Astrocyte (in vitro differentiated cells and primary cell): Measurements from ENCODE around the gene CDV3. TPM values are rescaled to one million over a fixed set of nuclear protein-coding genes. Genes with fewer than 3 reads are reported as not detected.

Experiments used
- DNase-seq: peaks from one replicate; pipeline ENCODE4 v3.0.0-alpha.2; 2010; ENCODE audit warnings: low read depth
- FAIRE-seq: peaks from 2 replicates; lab custom pipeline; 2011; peaks lifted over from hg19 to GRCh38; lab: Jason Lieb, UNC
- H2AFZ ChIP-seq: 2 replicates; pipeline ENCODE4 v1.6.0; 2012; ENCODE audit warnings: low read depth, low read length, inconsistent platforms
- H3K27ac ChIP-seq: 2 replicates; pipeline ENCODE4 v1.5.1; 2011; ENCODE audit warnings: low read depth, low read length, inconsistent platforms
- H3K27me3 ChIP-seq: 2 replicates; pipeline ENCODE4 v1.6.0; 2011; ENCODE audit warnings: low read length, inconsistent platforms; ENCODE audit not compliant: insufficient read depth
- H3K36me3 ChIP-seq: 2 replicates; pipeline ENCODE4 v1.5.1; 2011; ENCODE audit warnings: low read length, inconsistent platforms; ENCODE audit not compliant: insufficient read depth
- H3K4me1 ChIP-seq: 2 replicates; pipeline ENCODE4 v1.5.1; 2011; ENCODE audit warnings: low read length, inconsistent platforms; ENCODE audit not compliant: insufficient read depth
- H3K4me2 ChIP-seq: 2 replicates; pipeline ENCODE4 v1.6.0; 2012; ENCODE audit warnings: low read length, inconsistent platforms
- H3K4me3 ChIP-seq: 2 replicates; pipeline ENCODE4 v1.5.1; 2011; ENCODE audit warnings: low read depth, mild to moderate bottlenecking, low read length, inconsistent platforms; ENCODE audit not compliant: insufficient read depth
- H3K79me2 ChIP-seq: 2 replicates; pipeline ENCODE4 v1.6.0; 2012; ENCODE audit warnings: mild to moderate bottlenecking, low read length, inconsistent platforms; ENCODE audit not compliant: insufficient read depth
- H3K9ac ChIP-seq: 2 replicates; pipeline ENCODE4 v1.6.0; 2012; ENCODE audit warnings: mild to moderate bottlenecking, low read length, inconsistent platforms
- H3K9me3 ChIP-seq: 2 replicates; pipeline ENCODE4 v1.5.1; 2012; ENCODE audit warnings: low read depth, mild to moderate bottlenecking, low read length, inconsistent platforms; ENCODE audit not compliant: insufficient read depth
- H4K20me1 ChIP-seq: 2 replicates; pipeline ENCODE4 v1.6.0; 2012; ENCODE audit warnings: low read length, inconsistent platforms; ENCODE audit not compliant: insufficient read depth
- H3K27ac Mint-ChIP-seq: one replicate; pipeline ENCODE4 v1.8.0; 2021; ENCODE audit warnings: mild to moderate bottlenecking, mixed read lengths; ENCODE audit not compliant: unreplicated experiment
- H3K27me3 Mint-ChIP-seq: one replicate; pipeline ENCODE4 v1.8.0; 2021; ENCODE audit warnings: low read depth, mixed read lengths; ENCODE audit not compliant: unreplicated experiment
- H3K36me3 Mint-ChIP-seq: one replicate; pipeline ENCODE4 v1.8.0; 2021; ENCODE audit warnings: low read depth, mixed read lengths; ENCODE audit not compliant: unreplicated experiment
- H3K4me1 Mint-ChIP-seq: one replicate; pipeline ENCODE4 v1.8.0; 2021; ENCODE audit warnings: low read depth, mixed read lengths; ENCODE audit not compliant: unreplicated experiment
- H3K4me3 Mint-ChIP-seq: one replicate; pipeline ENCODE4 v1.8.0; 2021; ENCODE audit warnings: mild to moderate bottlenecking, moderate library complexity, mixed read lengths; ENCODE audit not compliant: unreplicated experiment
- H3K9me3 Mint-ChIP-seq: one replicate; pipeline ENCODE4 v1.8.0; 2021; ENCODE audit warnings: mild to moderate bottlenecking, mixed read lengths; ENCODE audit not compliant: unreplicated experiment
- CTCF ChIP-seq: IDR thresholded peaks from 2 replicates; pipeline ENCODE4 v1.5.1; 2011; ENCODE audit warnings: low read depth, mild to moderate bottlenecking, inconsistent platforms, low read length, moderate library complexity; ENCODE audit not compliant: insufficient read depth
- EZH2 ChIP-seq: IDR thresholded peaks from 2 replicates; pipeline ENCODE4 v1.6.1; 2012; ENCODE audit warnings: mild to moderate bottlenecking, low read length, inconsistent platforms; ENCODE audit not compliant: insufficient read depth
- total RNA-seq: library from RNA; stranded (reverse); gene quantifications from 2 replicates; pipeline ENCODE4 v1.2.1, GENCODE V29; 2021

The CDV3 gene
- total RNA-seq, 1 donor from 2014 or later = 323 TPM

- H3K79me2 ChIP-seq = peaks cover 50% of the 10 kb centered on the region
- peak overlapping the region; percentile 88 for H3K4me2 ChIP-seq
- H3K9me3 ChIP-seq = no peaks in the 10 kb centered on the region
- peaks cover 50% of the 10 kb centered on the region for H4K20me1 ChIP-seq
- FAIRE-seq (no peak), DNase-seq (peak; percentile 72)
- H3K9ac ChIP-seq = peak overlapping the region; percentile 91
- H3K27me3 Mint-ChIP-seq = no peaks in the 10 kb centered on the region
- TF ChIP-seq EZH2 (no peak), CTCF (no peak)
- H3K4me1 ChIP-seq = peaks cover 49% of the 10 kb centered on the region
- H3K4me3 ChIP-seq = peak overlapping the region; percentile 93
- H3K27me3 ChIP-seq = no peaks in the 10 kb centered on the region
- peaks cover 29% of the 10 kb centered on the region for H3K36me3 ChIP-seq
- peak overlapping the region; percentile 91 for H3K27ac ChIP-seq
- H3K4me3 Mint-ChIP-seq = peak overlapping the region; percentile 93
- H3K36me3 Mint-ChIP-seq = peaks cover 26% of the 10 kb centered on the region
- H2AFZ ChIP-seq = no peak overlapping the region
- H3K9me3 Mint-ChIP-seq = no peaks in the 10 kb centered on the region
- peaks cover 46% of the 10 kb centered on the region for H3K4me1 Mint-ChIP-seq
- H3K27ac Mint-ChIP-seq = peak overlapping the region; percentile 94
Observed at GRCh38 chr3:133574260-133574881, 885 bp downstream of the CDV3 start.

GRCh38 chr3:133575086-133575485, 1.6 kb downstream of the CDV3 start:
- H3K27me3 Mint-ChIP-seq = no peaks in the 10 kb centered on the region
- H3K4me3 ChIP-seq = peak overlapping the region; percentile 93
- TF ChIP-seq EZH2 (no peak), CTCF (no peak)
- peak overlapping the region; percentile 93 for H3K4me3 Mint-ChIP-seq
- peak overlapping the region; percentile 88 for H3K4me2 ChIP-seq
- peaks cover 55% of the 10 kb centered on the region for H3K79me2 ChIP-seq
- no peaks in the 10 kb centered on the region for H3K27me3 ChIP-seq
- H3K9ac ChIP-seq = peak overlapping the region; percentile 91
- peaks cover 42% of the 10 kb centered on the region for H3K4me1 ChIP-seq
- H3K9me3 ChIP-seq = no peaks in the 10 kb centered on the region
- H3K36me3 ChIP-seq = peaks cover 30% of the 10 kb centered on the region
- H3K27ac Mint-ChIP-seq = peak overlapping the region; percentile 94
- DNase-seq = no peak
- no peak for FAIRE-seq
- H3K4me1 Mint-ChIP-seq = peaks cover 40% of the 10 kb centered on the region
- no peaks in the 10 kb centered on the region for H3K9me3 Mint-ChIP-seq
- peaks cover 53% of the 10 kb centered on the region for H4K20me1 ChIP-seq
- peak overlapping the region; percentile 91 for H3K27ac ChIP-seq
- H3K36me3 Mint-ChIP-seq = peaks cover 29% of the 10 kb centered on the region
- no peak overlapping the region for H2AFZ ChIP-seq

DNA sequence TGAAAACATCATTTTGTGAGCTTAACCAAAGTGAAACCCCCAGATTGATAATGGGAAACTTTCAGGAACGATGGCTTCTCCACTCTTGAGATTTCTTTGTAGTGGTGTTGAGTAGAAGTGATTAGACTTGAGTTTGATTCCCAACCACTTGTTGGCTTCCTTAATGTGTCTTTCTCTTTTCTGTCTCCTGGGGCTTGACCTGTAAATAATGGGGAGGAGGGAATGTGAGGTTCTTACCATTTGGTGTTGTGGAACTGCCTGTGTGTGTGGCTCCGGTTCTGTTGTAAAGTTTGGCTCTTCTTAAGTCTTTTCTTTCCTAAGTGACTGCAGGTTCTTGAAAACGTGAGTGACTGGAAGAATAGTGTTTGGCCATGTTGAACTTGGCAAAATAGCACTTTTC, 2.7 kb downstream of the CDV3 start:
- peak overlapping the region; percentile 91 for H3K9ac ChIP-seq
- TF ChIP-seq EZH2 (no peak), CTCF (no peak)
- H3K27ac Mint-ChIP-seq = peak overlapping the region; percentile 9
- peak overlapping the region; percentile 88 for H3K4me2 ChIP-seq
- no peak overlapping the region for H2AFZ ChIP-seq
- H3K27me3 Mint-ChIP-seq = no peaks in the 10 kb centered on the region
- no peak overlapping the region for H3K27ac ChIP-seq
- H3K27me3 ChIP-seq = no peaks in the 10 kb centered on the region
- H4K20me1 ChIP-seq = peaks cover 64% of the 10 kb centered on the region
- DNase-seq (no peak), FAIRE-seq (no peak)
- peaks cover 30% of the 10 kb centered on the region for H3K36me3 ChIP-seq
- H3K4me1 Mint-ChIP-seq = peaks cover 31% of the 10 kb centered on the region
- peaks cover 31% of the 10 kb centered on the region for H3K4me1 ChIP-seq
- H3K79me2 ChIP-seq = peaks cover 66% of the 10 kb centered on the region
- H3K9me3 ChIP-seq = no peaks in the 10 kb centered on the region
- H3K36me3 Mint-ChIP-seq = peaks cover 30% of the 10 kb centered on the region
- H3K9me3 Mint-ChIP-seq = no peaks in the 10 kb centered on the region
- peak overlapping the region; percentile 93 for H3K4me3 ChIP-seq
- peak overlapping the region; percentile 93 for H3K4me3 Mint-ChIP-seq
